ENCODE results near the gene ZNF837. TPM values are rescaled to one million over a fixed set of nuclear protein-coding genes. Genes with fewer than 3 reads are reported as not detected.
"Not testable (repeated sequence)": the region's sequence is repeated elsewhere in the genome, so short reads cannot be mapped to it uniquely, and the experiment has no call there.

ZNF837 gene
- total RNA-seq, 3 donors from 2014 or later = 1.5 to 3.3 (median 2.5) TPM

DNA sequence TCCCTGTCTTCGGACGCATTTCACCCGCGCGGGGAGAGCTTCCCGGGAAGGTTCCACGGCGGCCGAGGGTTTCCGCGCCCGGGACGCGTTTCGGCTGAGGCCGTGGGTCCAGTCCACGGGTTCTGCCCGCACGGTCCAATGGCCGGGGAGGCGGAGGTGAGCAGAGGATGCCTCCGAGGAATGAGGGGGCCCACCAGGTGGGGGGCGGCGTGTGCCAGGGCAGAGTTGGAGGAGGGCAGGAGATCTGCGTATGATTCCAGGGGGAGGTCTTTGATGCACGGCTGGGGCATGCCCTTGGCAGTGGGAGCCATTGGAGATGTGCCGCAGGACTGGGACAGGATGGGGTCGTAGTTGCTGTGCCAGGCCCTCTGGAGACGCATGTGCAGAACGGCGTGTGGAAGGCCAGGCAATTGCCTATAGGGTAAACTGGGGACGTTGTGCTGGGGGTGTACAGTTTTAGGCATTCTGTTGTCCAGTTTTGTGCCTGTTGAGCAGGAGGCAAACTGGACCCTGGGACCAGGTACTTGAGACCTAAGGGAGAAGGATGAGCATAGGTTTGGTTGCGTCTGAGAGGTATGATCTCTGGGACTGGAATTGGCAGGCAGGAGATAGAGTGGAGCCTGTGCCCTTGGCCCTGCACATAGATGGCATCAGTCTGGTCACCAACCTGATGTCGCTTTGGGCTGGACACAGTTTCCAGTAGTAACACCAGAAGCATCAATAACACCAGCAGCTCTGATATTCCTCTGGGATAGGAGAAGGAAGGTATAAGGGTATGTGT, 28.4 kb upstream of the ZNF837 start:
- peak; percentile 37 for ATAC-seq
- TF ChIP-seq, protein P1, sequence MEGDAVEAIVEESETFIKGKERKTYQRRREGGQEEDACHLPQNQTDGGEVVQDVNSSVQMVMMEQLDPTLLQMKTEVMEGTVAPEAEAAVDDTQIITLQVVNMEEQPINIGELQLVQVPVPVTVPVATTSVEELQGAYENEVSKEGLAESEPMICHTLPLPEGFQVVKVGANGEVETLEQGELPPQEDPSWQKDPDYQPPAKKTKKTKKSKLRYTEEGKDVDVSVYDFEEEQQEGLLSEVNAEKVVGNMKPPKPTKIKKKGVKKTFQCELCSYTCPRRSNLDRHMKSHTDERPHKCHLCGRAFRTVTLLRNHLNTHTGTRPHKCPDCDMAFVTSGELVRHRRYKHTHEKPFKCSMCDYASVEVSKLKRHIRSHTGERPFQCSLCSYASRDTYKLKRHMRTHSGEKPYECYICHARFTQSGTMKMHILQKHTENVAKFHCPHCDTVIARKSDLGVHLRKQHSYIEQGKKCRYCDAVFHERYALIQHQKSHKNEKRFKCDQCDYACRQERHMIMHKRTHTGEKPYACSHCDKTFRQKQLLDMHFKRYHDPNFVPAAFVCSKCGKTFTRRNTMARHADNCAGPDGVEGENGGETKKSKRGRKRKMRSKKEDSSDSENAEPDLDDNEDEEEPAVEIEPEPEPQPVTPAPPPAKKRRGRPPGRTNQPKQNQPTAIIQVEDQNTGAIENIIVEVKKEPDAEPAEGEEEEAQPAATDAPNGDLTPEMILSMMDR (IDR thresholded peaks at IDR 0.05) = no peak

DNA sequence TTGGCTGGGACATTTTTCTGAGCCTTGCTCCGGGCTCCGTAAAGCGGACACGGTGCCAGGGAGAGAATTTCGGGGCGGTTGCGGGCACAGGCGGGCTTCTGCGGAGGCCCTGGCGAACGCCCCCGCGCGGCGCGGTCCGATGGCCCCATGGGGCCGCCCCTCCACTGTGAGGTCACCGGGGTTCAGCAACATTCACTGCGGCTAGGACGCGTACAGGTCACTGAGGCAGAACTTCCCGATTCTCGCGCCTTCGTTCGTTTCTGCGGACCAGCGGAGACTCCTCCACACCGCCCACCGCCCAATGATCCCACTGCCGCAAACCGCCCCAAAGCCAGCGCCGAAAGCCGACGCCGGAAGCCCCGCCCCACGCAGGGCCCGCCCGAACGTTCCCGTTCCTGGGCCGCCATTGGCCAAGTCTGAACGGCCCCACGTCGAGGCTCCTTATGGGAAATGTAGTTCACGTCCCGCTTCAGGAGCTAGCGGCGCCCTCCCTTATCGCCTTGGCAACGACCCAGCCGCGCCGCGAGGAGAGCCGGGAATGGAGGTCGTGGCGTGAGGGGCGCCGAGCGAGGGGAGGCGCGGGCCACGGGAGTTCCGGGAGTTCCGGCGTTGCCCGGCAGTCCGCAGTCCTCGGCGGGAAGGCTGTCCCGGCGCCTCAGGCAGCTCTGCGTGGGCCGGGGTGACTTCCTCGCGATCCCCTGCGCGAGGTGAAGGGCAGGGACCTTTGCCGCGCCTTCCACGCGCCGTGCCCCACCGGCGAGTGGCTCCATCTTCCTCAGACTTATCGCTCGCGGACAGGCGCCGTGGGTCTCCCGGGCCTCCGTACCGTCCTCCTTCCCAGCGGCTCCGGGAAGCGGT, 27.6 kb upstream of the ZNF837 start, which contains the start of gene ZNF584:
ZNF584 (plus strand) TSS at position 498 of the 858 bp plus-strand sequence. CDS start 499 bp downstream, outside the sequence.
- TF ChIP-seq, protein P1 (IDR thresholded peaks at IDR 0.05) = no peak
- H3K9me3 ChIP-seq = no peaks in the 10 kb centered on the region
- peak; percentile 98 for ATAC-seq
- DNase-seq = peak; percentile 94 to 95 (median 95)
- peak within 1 kb of the TSS; percentile 59 for H3K4me3 ChIP-seq
- peaks cover 15% of the 10 kb centered on the region for H3K4me1 ChIP-seq (ENCODE audit: low read depth)
- intact Hi-C loops (cut with DNase I, micrococcal nuclease) = no loop called here
- no peaks in the 10 kb centered on the region for H3K36me3 ChIP-seq (ENCODE audit: low read depth)

More for the DNA sequence above, 28.4 kb upstream of the ZNF837 start:
- no peak for DNase-seq
- H3K36me3 ChIP-seq (ENCODE audit: low read depth) = no peaks in the 10 kb centered on the region
- intact Hi-C loops (cut with DNase I, micrococcal nuclease) = no loop called here
- H3K9me3 ChIP-seq = no peaks in the 10 kb centered on the region
- H3K4me3 ChIP-seq = peak overlapping the region; percentile 59
- H3K4me1 ChIP-seq (ENCODE audit: low read depth) = peaks cover 15% of the 10 kb centered on the region

GRCh38 chr19:58407658-58408151, 26.9 kb upstream of the ZNF837 start:
- no peaks in the 10 kb centered on the region for H3K36me3 ChIP-seq (ENCODE audit: low read depth)
- ATAC-seq = peak; percentile 10
- H3K4me1 ChIP-seq (ENCODE audit: low read depth) = peaks cover 15% of the 10 kb centered on the region
- peak overlapping the region; percentile 59 for H3K4me3 ChIP-seq
- no peaks in the 10 kb centered on the region for H3K9me3 ChIP-seq
- intact Hi-C loops (cut with DNase I, micrococcal nuclease) = no loop called here
- no peak for DNase-seq
- TF ChIP-seq, protein P1 (IDR thresholded peaks at IDR 0.05) = no peak

DNA sequence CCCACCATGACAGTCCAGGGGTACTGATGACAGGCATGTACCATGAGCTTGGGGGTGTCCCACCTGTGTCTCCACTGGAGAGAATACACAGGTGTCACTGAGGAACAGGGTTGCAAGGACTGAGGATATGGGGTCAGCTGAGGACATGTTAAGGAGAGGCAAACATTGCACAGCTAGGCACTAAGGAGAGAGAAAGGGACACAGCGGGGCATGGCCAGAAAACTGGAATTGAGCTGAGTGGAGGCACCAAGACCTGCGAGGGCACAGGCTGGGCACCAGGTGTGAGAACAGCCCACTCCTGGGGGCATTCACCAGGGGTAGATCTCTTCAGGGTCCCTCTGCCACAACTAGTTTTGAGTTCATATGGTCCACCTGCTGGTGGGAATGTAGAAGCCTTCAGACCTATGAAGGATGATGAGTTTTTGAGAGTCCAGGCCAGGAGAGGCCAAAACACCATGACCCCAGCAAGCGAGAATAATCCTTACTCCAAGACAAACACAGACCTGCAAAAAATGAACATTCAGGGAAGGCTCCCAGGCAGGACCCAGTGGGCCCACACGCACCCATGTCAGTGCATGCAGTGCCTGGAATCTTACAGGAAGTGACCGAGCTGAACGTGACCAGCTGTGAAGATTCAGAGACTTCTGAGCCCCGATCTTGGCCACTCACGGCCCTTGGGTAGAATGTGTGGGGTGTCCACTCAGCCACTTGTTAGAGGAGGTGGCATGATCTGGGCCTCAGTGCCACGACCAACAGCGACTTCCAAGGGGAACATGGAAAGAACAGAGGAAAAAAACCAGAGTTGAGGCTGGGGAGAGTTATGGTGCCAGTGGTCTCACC, 26.2 kb upstream of the ZNF837 start:
- Histone ChIP-seq H3K4me3 (no peak overlapping the region), H3K36me3 (ENCODE audit: low read depth) (no peaks in the 10 kb centered on the region), H3K9me3 (no peaks in the 10 kb centered on the region), H3K4me1 (ENCODE audit: low read depth) (peaks cover 18% of the 10 kb centered on the region)
- intact Hi-C loops (cut with DNase I, micrococcal nuclease) = no loop called here
- TF ChIP-seq, protein P1 (IDR thresholded peaks at IDR 0.05) = no peak
- peak in 1 of 3 donors; percentile 34 for DNase-seq
- no peak for ATAC-seq

- H3K9me3 ChIP-seq; H3K4me3 ChIP-seq; DNase-seq; intact Hi-C loops (cut with DNase I, micrococcal nuclease); H3K36me3 ChIP-seq (ENCODE audit: low read depth); ATAC-seq: not testable (repeated sequence)
- H3K4me1 ChIP-seq (ENCODE audit: low read depth) = peaks cover 12% of the 10 kb centered on the region
These were observed 23.2 kb upstream of the ZNF837 start for GRCh38 chr19:58403920-58404478.

Measured in mucosa of descending colon (tissue), 3 donors.